Heart left ventricle (tissue), 13 donors: ENCODE measurements around the gene THADA.

Experiments used
- CTCF ChIP-seq, 12 donors: fragments of 200-600 bp; sonication (generic) in 4 of 12; IDR thresholded peaks; one replicate each; pipeline versions ENCODE4 v1.5.0 to v1.8.0; 2018 to 2022; ENCODE audit warnings: antibody characterized with exemption in 12 of 12, mild to moderate bottlenecking in 5 of 12
- POLR2A ChIP-seq, 2 donors: fragments of 450-650 bp; IDR thresholded peaks; one replicate each; pipeline ENCODE4 v1.6.1; 2017; ENCODE audit warnings: antibody characterized with exemption in 2 of 2, mild to moderate bottlenecking in 2 of 2, moderate library complexity in 2 of 2
- donor health status: ischemic (EF 13 %, LVEDD 7.1; RV severe dilation, severe dysfunction).
- donor health status: DM: no; HTN: yes; CAD: no.
- donor health status: DM: no; HTN: no; CAD: no.
- donor health status: ischemic (EF 25% LVEDD 6.9; RV normal size, moderate dysfunction).
- donor health status: ischemic (EF 25% LVEDD 5.7; RV mildly dilated, moderate dysfunction).
- donor health status: ischemic (EF 35%, LVEDD 5.7; RV mildly dilated, moderate dysfunction).
- donor health status: nonischemic (EF 11% LVEDD 7.7; RV severe dilation, severe dysfunction).
- donor health status: DM: yes; HTN: yes; CAD: no.
- donor health status: PGD.
- donor health status: ischemic (EF 29% LVEDD 5.4; RV normal size, mild dysfunction).
- donor health status: nonischemic (EF 23%, LVEDD 6.1; RV moderate dilation, normal function).

- TF ChIP-seq CTCF (IDR thresholded peaks at IDR 0.05) (no peak), POLR2A (IDR thresholded peaks at IDR 0.05) (no peak)
Observed at GRCh38 chr2:43325107-43325811, 270.6 kb downstream of the THADA start.
